ENCODE data around the gene SLC44A5. TPM values are rescaled to one million over a fixed set of nuclear protein-coding genes. Genes with fewer than 3 reads are reported as not detected.
"Not testable (repeated sequence)": the region's sequence is repeated elsewhere in the genome, so short reads cannot be mapped to it uniquely, and the experiment has no call there.

SLC44A5 gene
- polyA plus RNA-seq, 10 donors: 0.11 to 2.9 (median 0.50) TPM

- no peak for DNase-seq
These were observed 237.3 kb downstream of the SLC44A5 start for GRCh38 chr1:75373542-75374159.

GRCh38 chr1:75366595-75366994 lies 244.3 kb downstream of the SLC44A5 start:
- DNase-seq: no peak

GRCh38 chr1:75361260-75361659 lies 249.7 kb downstream of the SLC44A5 start:
- DNase-seq: no peak

- not testable (repeated sequence) for DNase-seq
These were observed 256.6 kb downstream of the SLC44A5 start for GRCh38 chr1:75354267-75354666.

GRCh38 chr1:75353051-75353450 lies 257.9 kb downstream of the SLC44A5 start:
- no peak for DNase-seq

- DNase-seq: peak in 1 of 3 donors; percentile 32
These were observed 265.2 kb downstream of the SLC44A5 start for GRCh38 chr1:75345538-75346292.

- no peak for DNase-seq
These were observed 268.1 kb downstream of the SLC44A5 start for GRCh38 chr1:75342786-75343185.

- DNase-seq: no peak
These were observed 269.4 kb downstream of the SLC44A5 start for GRCh38 chr1:75341537-75341936.

- no peak for DNase-seq
These were observed 272.1 kb downstream of the SLC44A5 start for GRCh38 chr1:75338616-75339483.

GRCh38 chr1:75334876-75335389 lies 276.0 kb downstream of the SLC44A5 start:
- DNase-seq: no peak

GRCh38 chr1:75330624-75331023 lies 280.3 kb downstream of the SLC44A5 start:
- DNase-seq: no peak

GRCh38 chr1:75328691-75329090 lies 282.2 kb downstream of the SLC44A5 start:
- DNase-seq: no peak

GRCh38 chr1:75327395-75327794 lies 283.5 kb downstream of the SLC44A5 start:
- DNase-seq: peak in 2 of 3 donors; percentile 1 to 10

GRCh38 chr1:75317976-75318375 lies 292.9 kb downstream of the SLC44A5 start:
- DNase-seq: no peak

- no peak for DNase-seq
These were observed 294.7 kb downstream of the SLC44A5 start for GRCh38 chr1:75316230-75316629.

GRCh38 chr1:75312620-75313019 lies 298.3 kb downstream of the SLC44A5 start:
- DNase-seq: no peak

- DNase-seq: peak in 1 of 3 donors; percentile 3
These were observed 300.8 kb downstream of the SLC44A5 start for GRCh38 chr1:75310067-75310466.

- no peak for DNase-seq
These were observed 302.5 kb downstream of the SLC44A5 start for GRCh38 chr1:75308365-75308764.

GRCh38 chr1:75305061-75305460 lies 305.9 kb downstream of the SLC44A5 start:
- DNase-seq: no peak

- no peak for DNase-seq
These were observed 317.6 kb downstream of the SLC44A5 start for GRCh38 chr1:75293270-75293669.

GRCh38 chr1:75292013-75292412 lies 318.9 kb downstream of the SLC44A5 start:
- no peak for DNase-seq

GRCh38 chr1:75276385-75276784 lies 334.5 kb downstream of the SLC44A5 start:
- no peak for DNase-seq
